Fibroblast of pulmonary artery (primary cell): Measurements from ENCODE around the gene CCSER1.
A peak's percentile ranks its signal among the peaks of the same experiment; 100 is the strongest.
"Not testable (repeated sequence)": the region's sequence is repeated elsewhere in the genome, so short reads cannot be mapped to it uniquely, and the experiment has no call there.

ENCODE experiments used
- DNase-seq: peaks from one replicate; pipeline ENCODE4 v3.0.0-alpha.2; 2010; ENCODE audit warnings: low read depth
- H3K4me3 ChIP-seq: replicated peaks from 2 replicates; pipeline ENCODE4 v1.5.1; 2011; ENCODE audit warnings: low read depth, mild to moderate bottlenecking, control low read depth, low read length, moderate library complexity
- CTCF ChIP-seq: IDR thresholded peaks from 2 replicates; pipeline ENCODE4 v1.5.1; 2011; ENCODE audit warnings: mild to moderate bottlenecking, control low read depth, low read length, inconsistent platforms; ENCODE audit errors: missing control alignments

The CCSER1 gene

GRCh38 chr4:91257721-91258120 lies 1130.5 kb downstream of the CCSER1 start:
- DNase-seq = no peak
- no peak for TF ChIP-seq CTCF
- no peak overlapping the region for H3K4me3 ChIP-seq

- no peak for TF ChIP-seq CTCF
- no peak overlapping the region for H3K4me3 ChIP-seq
- no peak for DNase-seq
These were observed 1131.1 kb downstream of the CCSER1 start for GRCh38 chr4:91258326-91258725.

- no peak overlapping the region for H3K4me3 ChIP-seq
- DNase-seq = peak; percentile 18
These were observed 1140.3 kb downstream of the CCSER1 start for GRCh38 chr4:91267543-91267942.

GRCh38 chr4:91268481-91268880 lies 1141.3 kb downstream of the CCSER1 start:
- not testable (repeated sequence) for DNase-seq, H3K4me3 ChIP-seq

More at GRCh38 chr4:91267543-91267942, 1140.3 kb downstream of the CCSER1 start:
- no peak for TF ChIP-seq CTCF

- DNase-seq = no peak
- no peak overlapping the region for H3K4me3 ChIP-seq
- TF ChIP-seq CTCF = no peak
These were observed 1141.7 kb downstream of the CCSER1 start for GRCh38 chr4:91268913-91269312.

GRCh38 chr4:91279899-91280298 lies 1152.7 kb downstream of the CCSER1 start:
- no peak overlapping the region for H3K4me3 ChIP-seq
- no peak for DNase-seq
- TF ChIP-seq CTCF = no peak

GRCh38 chr4:91280551-91281290 lies 1153.5 kb downstream of the CCSER1 start:
- no peak for DNase-seq
- no peak for TF ChIP-seq CTCF

More at GRCh38 chr4:91280551-91281290, 1153.5 kb downstream of the CCSER1 start:
- H3K4me3 ChIP-seq = no peak overlapping the region
